ENCODE measurements around the gene MCC.

GRCh38 chr5:113081091-113081839 lies 407.0 kb downstream of the MCC start:
- no peak for TF ChIP-seq POLR2AphosphoS5 (IDR thresholded peaks at IDR 0.05; ENCODE audit: low read depth, low read length)
- no peak for TF ChIP-seq REST (IDR thresholded peaks at IDR 0.05; ENCODE audit: insufficient read depth in 1 of 2, low read depth in 2 of 2, low read length in 2 of 2)
